SK-N-SH (cell line): ENCODE results near the gene CBLIF. TPM values are rescaled to one million over a fixed set of nuclear protein-coding genes. Genes with fewer than 3 reads are reported as not detected.

ENCODE experiments used
- CTCF ChIA-PET: fragments of 300-600, 350-600 bp; formaldehyde crosslinking; extraction: SDS; loops from one replicate; lab custom pipeline; 2021; lab: Yijun Ruan, JAX
- POLR2A ChIA-PET: fragments of 350-600 bp; sonication (Branson Sonifier 250); formaldehyde crosslinking; extraction: SDS; loops from one replicate; lab custom pipeline; 2020; ENCODE audit warnings: antibody characterized with exemption, inconsistent platforms; lab: Yijun Ruan, JAX
- DNase-seq: peaks from one replicate; pipeline ENCODE4 v3.0.0; 2012
- H2AFZ ChIP-seq: fragments of 200-600 bp; sonication (generic); 2 replicates; pipeline ENCODE4 v1.8.1; 2016; ENCODE audit warnings: antibody characterized with exemption, mild to moderate bottlenecking, low read depth
- H3F3A ChIP-seq: fragments of 200-600 bp; sonication (generic); replicated peaks from 2 replicates; pipeline ENCODE3; 2016; ENCODE audit warnings: antibody characterized with exemption, mild to moderate bottlenecking; ENCODE audit not compliant: insufficient read depth
- H3K27ac ChIP-seq, 2 experiments: fragments of 200-500 bp in 1 of 2; fragments of 200-600 bp in 1 of 2; sonication (Bioruptor generic) in 1 of 2; sonication (generic), shearing (Covaris generic) in 1 of 2; 2 replicates each; pipeline versions ENCODE4 v1.5.1 to v1.6.1; 2014 to 2016; ENCODE audit warnings: low read depth in 2 of 2, inconsistent platforms in 1 of 2, low read length in 1 of 2, mild to moderate bottlenecking in 1 of 2, mixed read lengths in 1 of 2
- H3K27me3 ChIP-seq: fragments of 200-600 bp; sonication (generic), shearing (Covaris generic); 2 replicates; pipeline ENCODE4 v1.6.1; 2016; ENCODE audit warnings: mixed run types; ENCODE audit not compliant: insufficient read depth
- H3K36me3 ChIP-seq, 2 experiments: fragments of 200-500 bp in 1 of 2; fragments of 200-600 bp in 1 of 2; sonication (Bioruptor generic) in 1 of 2; sonication (generic) in 1 of 2; replicated peaks in 1 of 2; 2 replicates each; pipeline versions ENCODE3 to v1.5.1; 2014 to 2016; ENCODE audit warnings: low read length in 1 of 2, mild to moderate bottlenecking in 1 of 2; ENCODE audit not compliant: insufficient read depth in 2 of 2, control insufficient read depth in 1 of 2
- H3K4me1 ChIP-seq, 2 experiments: fragments of 200-500 bp in 1 of 2; fragments of 200-600 bp in 1 of 2; sonication (Bioruptor generic) in 1 of 2; sonication (generic), shearing (Covaris generic) in 1 of 2; 2 replicates each; pipeline versions ENCODE4 v1.5.1 to v1.6.1; 2014 to 2016; ENCODE audit warnings: low read depth in 1 of 2, low read length in 1 of 2, mixed run types in 1 of 2; ENCODE audit not compliant: insufficient read depth in 2 of 2, control insufficient read depth in 1 of 2
- H3K4me2 ChIP-seq: fragments of 200-600 bp; sonication (generic), shearing (Covaris generic); 2 replicates; pipeline ENCODE4 v1.6.1; 2017; ENCODE audit warnings: mixed run types
- H3K4me3 ChIP-seq, 2 experiments: fragments of 200-500 bp in 1 of 2; fragments of 200-600 bp in 1 of 2; sonication (Bioruptor generic) in 1 of 2; sonication (generic), shearing (Covaris generic) in 1 of 2; 2 replicates each; pipeline versions ENCODE4 v1.5.1 to v1.8.1; 2014 to 2016; ENCODE audit warnings: low read depth in 2 of 2, inconsistent platforms in 1 of 2, low read length in 1 of 2, mild to moderate bottlenecking in 1 of 2, mixed read lengths in 1 of 2, moderate library complexity in 1 of 2
- H3K79me2 ChIP-seq: fragments of 200-600 bp; sonication (generic); 2 replicates; pipeline ENCODE4 v1.8.1; 2017; ENCODE audit warnings: mild to moderate bottlenecking; ENCODE audit not compliant: insufficient read depth
- H3K9ac ChIP-seq: fragments of 200-600 bp; sonication (generic); 2 replicates; pipeline ENCODE4 v1.6.1; 2017; ENCODE audit warnings: mixed run types
- H3K9me2 ChIP-seq: fragments of 200-600 bp; sonication (generic); 2 replicates; pipeline ENCODE4 v1.6.1; 2017; ENCODE audit warnings: mixed run types
- H3K9me3 ChIP-seq: fragments of 200-600 bp; sonication (generic); 2 replicates; pipeline ENCODE4 v1.6.1; 2017; ENCODE audit warnings: mixed run types, mild to moderate bottlenecking, moderate library complexity
- H4K20me1 ChIP-seq: fragments of 200-600 bp; sonication (generic); 2 replicates; pipeline ENCODE4 v1.6.1; 2017; ENCODE audit warnings: mild to moderate bottlenecking, mixed run types; ENCODE audit not compliant: insufficient read depth
- CHD2 ChIP-seq: fragments of 150-350 bp; IDR thresholded peaks from 2 replicates; pipeline ENCODE4 v1.6.1; 2018; ENCODE audit warnings: low read length; ENCODE audit not compliant: partially characterized antibody
- EP300 ChIP-seq, 2 experiments: IDR thresholded peaks; 2 replicates each; pipeline versions ENCODE4 v1.4.0 to v1.6.1; 2012; ENCODE audit warnings: borderline replicate concordance in 1 of 2, low read depth in 1 of 2, low read length in 1 of 2
- FOSL2 ChIP-seq: IDR thresholded peaks from 2 replicates; pipeline ENCODE4 v1.4.0; 2012; ENCODE audit warnings: low read depth, mild to moderate bottlenecking, moderate library complexity, borderline replicate concordance
- FOXJ3 ChIP-seq: sonication (generic); formaldehyde crosslinking; IDR thresholded peaks from 2 replicates; pipeline ENCODE4 v1.5.1; 2020; ENCODE audit warnings: mild to moderate bottlenecking, missing genetic modification reagents
- GABPA ChIP-seq: IDR thresholded peaks from 2 replicates; pipeline ENCODE4 v1.4.0; 2012; ENCODE audit warnings: low read depth, mild to moderate bottlenecking
- GATA2 ChIP-seq: sonication (generic); formaldehyde crosslinking; IDR thresholded peaks from 2 replicates; pipeline ENCODE4 v1.5.0; 2020; ENCODE audit warnings: mild to moderate bottlenecking, missing genetic modification reagents
- JUND ChIP-seq: IDR thresholded peaks from 2 replicates; pipeline ENCODE4 v1.4.0; 2012
- MEF2A ChIP-seq: IDR thresholded peaks from 2 replicates; pipeline ENCODE4 v1.4.0; 2012; ENCODE audit warnings: low read depth, borderline replicate concordance
- NFIC ChIP-seq: IDR thresholded peaks from 2 replicates; pipeline ENCODE4 v1.4.0; 2012; ENCODE audit warnings: borderline replicate concordance
- NRF1 ChIP-seq: IDR thresholded peaks from 2 replicates; pipeline ENCODE4 v1.6.1; 2012; ENCODE audit warnings: low read depth, mild to moderate bottlenecking, low read length
- POLR2AphosphoS5 ChIP-seq: IDR thresholded peaks from 2 replicates; pipeline ENCODE4 v1.6.1; 2012; ENCODE audit warnings: low read depth, low read length
- RAD21 ChIP-seq: IDR thresholded peaks from 2 replicates; pipeline ENCODE4 v1.6.1; 2012; ENCODE audit warnings: mild to moderate bottlenecking, low read length
- RCOR1 ChIP-seq: fragments of 150-350 bp; IDR thresholded peaks from 2 replicates; pipeline ENCODE4 v1.6.1; 2017; ENCODE audit warnings: antibody characterized with exemption, low read length
- SMC3 ChIP-seq: IDR thresholded peaks from 2 replicates; pipeline ENCODE4 v1.6.1; 2012; ENCODE audit warnings: low read depth, low read length, improper control_type of control experiment
- TAF1 ChIP-seq: IDR thresholded peaks from 2 replicates; pipeline ENCODE4 v1.6.1; 2012; ENCODE audit warnings: low read depth, mild to moderate bottlenecking, low read length, moderate library complexity, borderline replicate concordance
- TEAD4 ChIP-seq: IDR thresholded peaks from 2 replicates; pipeline ENCODE4 v1.4.0; 2012; ENCODE audit warnings: mild to moderate bottlenecking, borderline replicate concordance; ENCODE audit not compliant: insufficient read depth
- YY1 ChIP-seq: IDR thresholded peaks from 2 replicates; pipeline ENCODE4 v1.4.0; 2012; ENCODE audit warnings: low read depth, mild to moderate bottlenecking
- WGBS: methylation state at CpG from one replicate; pipeline ENCODE4 v1.1.6; 2017; ENCODE audit warnings: low lambda C conversion rate; 5-methylcytosine and 5-hydroxymethylcytosine counted together
- polyA plus RNA-seq, 3 experiments: library from polyadenylated mRNA; depleted of rRNA; stranded (reverse); fragments of >200 nt; gene quantifications; 2 replicates each; pipeline ENCODE4 v1.2.3, GENCODE V29; 2012
- TF ChIP-seq, protein P1 (sequence below): IDR thresholded peaks from 2 replicates; pipeline ENCODE4 v1.6.1; 2012; ENCODE audit warnings: mild to moderate bottlenecking, low read depth, low read length, moderate library complexity
- TF ChIP-seq, protein P2 (sequence below): fragments of 150-350 bp; IDR thresholded peaks from 2 replicates; pipeline ENCODE4 v1.6.1; 2017; ENCODE audit warnings: antibody characterized with exemption, low read length, low read depth, borderline replicate concordance
- TF ChIP-seq, protein P3 (sequence below): IDR thresholded peaks from 2 replicates; pipeline ENCODE4 v1.4.0; 2012; ENCODE audit warnings: low read depth, borderline replicate concordance

Gene CBLIF
- polyA plus RNA-seq, 1 of the 3 experiments (the other 2 are of a cell fraction): not detected

DNA sequence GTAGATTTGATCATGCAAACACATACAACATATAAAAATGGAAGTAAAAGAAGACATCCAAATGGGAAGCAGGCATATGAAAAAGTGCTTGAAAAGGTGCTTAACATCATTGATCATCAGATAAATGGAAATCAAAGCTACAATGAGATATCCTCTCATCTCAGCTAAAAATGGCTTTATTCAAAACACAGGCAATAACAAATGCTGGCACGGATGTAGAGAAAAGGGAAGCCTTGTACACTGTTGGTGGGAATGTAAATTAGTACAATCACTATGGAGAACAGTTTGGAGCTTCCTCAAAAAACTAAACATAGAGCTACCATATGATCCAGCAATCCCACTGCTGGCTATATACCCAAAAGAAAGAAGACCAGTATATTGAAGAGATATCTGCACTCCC lies 21.5 kb upstream of the CBLIF start:
- no peaks in the 10 kb centered on the region for H3F3A ChIP-seq
- H3K4me2 ChIP-seq: no peak overlapping the region
- WGBS: 21% methylated on average over 1 of the region's 1 CpG
- H3K27ac ChIP-seq: no peak overlapping the region
- H3K36me3 ChIP-seq: no peaks in the 10 kb centered on the region
- no peak overlapping the region for H2AFZ ChIP-seq
- H3K9me2 ChIP-seq: 0 out of 2 replicates have a peak, but pooled peaks cover 5% of the 10 kb centered on the region
- POLR2A ChIA-PET: no interaction called here
- H3K9me3 ChIP-seq: 0 out of 2 replicates have a peak, but pooled peaks cover 8% of the 10 kb centered on the region
- H3K4me3 ChIP-seq: no peak overlapping the region
- H3K4me1 ChIP-seq: no peaks in the 10 kb centered on the region
- no peak for DNase-seq
- H3K27me3 ChIP-seq: no peaks in the 10 kb centered on the region
- TF ChIP-seq, protein P1, sequence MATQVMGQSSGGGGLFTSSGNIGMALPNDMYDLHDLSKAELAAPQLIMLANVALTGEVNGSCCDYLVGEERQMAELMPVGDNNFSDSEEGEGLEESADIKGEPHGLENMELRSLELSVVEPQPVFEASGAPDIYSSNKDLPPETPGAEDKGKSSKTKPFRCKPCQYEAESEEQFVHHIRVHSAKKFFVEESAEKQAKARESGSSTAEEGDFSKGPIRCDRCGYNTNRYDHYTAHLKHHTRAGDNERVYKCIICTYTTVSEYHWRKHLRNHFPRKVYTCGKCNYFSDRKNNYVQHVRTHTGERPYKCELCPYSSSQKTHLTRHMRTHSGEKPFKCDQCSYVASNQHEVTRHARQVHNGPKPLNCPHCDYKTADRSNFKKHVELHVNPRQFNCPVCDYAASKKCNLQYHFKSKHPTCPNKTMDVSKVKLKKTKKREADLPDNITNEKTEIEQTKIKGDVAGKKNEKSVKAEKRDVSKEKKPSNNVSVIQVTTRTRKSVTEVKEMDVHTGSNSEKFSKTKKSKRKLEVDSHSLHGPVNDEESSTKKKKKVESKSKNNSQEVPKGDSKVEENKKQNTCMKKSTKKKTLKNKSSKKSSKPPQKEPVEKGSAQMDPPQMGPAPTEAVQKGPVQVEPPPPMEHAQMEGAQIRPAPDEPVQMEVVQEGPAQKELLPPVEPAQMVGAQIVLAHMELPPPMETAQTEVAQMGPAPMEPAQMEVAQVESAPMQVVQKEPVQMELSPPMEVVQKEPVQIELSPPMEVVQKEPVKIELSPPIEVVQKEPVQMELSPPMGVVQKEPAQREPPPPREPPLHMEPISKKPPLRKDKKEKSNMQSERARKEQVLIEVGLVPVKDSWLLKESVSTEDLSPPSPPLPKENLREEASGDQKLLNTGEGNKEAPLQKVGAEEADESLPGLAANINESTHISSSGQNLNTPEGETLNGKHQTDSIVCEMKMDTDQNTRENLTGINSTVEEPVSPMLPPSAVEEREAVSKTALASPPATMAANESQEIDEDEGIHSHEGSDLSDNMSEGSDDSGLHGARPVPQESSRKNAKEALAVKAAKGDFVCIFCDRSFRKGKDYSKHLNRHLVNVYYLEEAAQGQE: no peak
- no peak for TF ChIP-seq TEAD4
- TF ChIP-seq, protein P2, sequence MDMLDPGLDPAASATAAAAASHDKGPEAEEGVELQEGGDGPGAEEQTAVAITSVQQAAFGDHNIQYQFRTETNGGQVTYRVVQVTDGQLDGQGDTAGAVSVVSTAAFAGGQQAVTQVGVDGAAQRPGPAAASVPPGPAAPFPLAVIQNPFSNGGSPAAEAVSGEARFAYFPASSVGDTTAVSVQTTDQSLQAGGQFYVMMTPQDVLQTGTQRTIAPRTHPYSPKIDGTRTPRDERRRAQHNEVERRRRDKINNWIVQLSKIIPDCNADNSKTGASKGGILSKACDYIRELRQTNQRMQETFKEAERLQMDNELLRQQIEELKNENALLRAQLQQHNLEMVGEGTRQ: no peak
- TF ChIP-seq YY1: no peak
- TF ChIP-seq RCOR1: no peak
- TF ChIP-seq JUND: no peak
- no peak for TF ChIP-seq CHD2
- no peak for TF ChIP-seq MEF2A
- TF ChIP-seq NRF1: no peak
- no peak for TF ChIP-seq POLR2AphosphoS5
- no peak for TF ChIP-seq FOSL2
- no peak for TF ChIP-seq RAD21
- no peak for TF ChIP-seq TAF1
- no peak for TF ChIP-seq GATA2 (CRISPR knock-in tag)
- TF ChIP-seq SMC3: no peak
- CTCF ChIA-PET: no interaction called here
- no peaks in the 10 kb centered on the region for H3K79me2 ChIP-seq
- H4K20me1 ChIP-seq: no peaks in the 10 kb centered on the region
- H3K9ac ChIP-seq: no peak overlapping the region

DNA sequence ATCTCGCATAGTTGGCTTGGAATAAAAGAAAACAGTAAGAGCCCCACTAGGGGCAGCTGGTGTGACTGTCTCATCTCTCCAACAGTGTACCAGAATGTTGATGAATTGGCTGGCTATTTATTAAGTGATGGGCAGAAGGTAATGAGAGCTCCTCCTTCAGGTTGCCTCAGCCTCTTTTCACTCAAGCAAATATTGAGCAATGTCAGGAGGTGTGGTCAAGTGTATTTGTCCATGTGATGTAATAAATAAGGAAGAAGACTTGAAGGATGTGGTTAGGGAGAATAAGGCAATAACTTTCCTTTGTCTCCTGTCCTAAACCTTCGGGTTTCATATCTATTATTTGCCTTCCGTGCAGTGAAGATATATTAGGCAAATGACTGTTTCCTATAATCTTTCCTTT lies 21.1 kb upstream of the CBLIF start, which contains the start of gene TCN1:
Gene TCN1, minus strand, starts transcription at position 91 of the 400 bp plus-strand sequence. Its CDS starts 17 bp downstream, at position 74.
- 5% methylated on average over 3 of the region's 3 CpGs for WGBS
- DNase-seq: no peak
- no peak for TF ChIP-seq YY1
- no peak for TF ChIP-seq GABPA
- no peak for TF ChIP-seq NFIC
- TF ChIP-seq, protein P3, sequence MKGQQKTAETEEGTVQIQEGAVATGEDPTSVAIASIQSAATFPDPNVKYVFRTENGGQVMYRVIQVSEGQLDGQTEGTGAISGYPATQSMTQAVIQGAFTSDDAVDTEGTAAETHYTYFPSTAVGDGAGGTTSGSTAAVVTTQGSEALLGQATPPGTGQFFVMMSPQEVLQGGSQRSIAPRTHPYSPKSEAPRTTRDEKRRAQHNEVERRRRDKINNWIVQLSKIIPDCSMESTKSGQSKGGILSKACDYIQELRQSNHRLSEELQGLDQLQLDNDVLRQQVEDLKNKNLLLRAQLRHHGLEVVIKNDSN: no peak
- TF ChIP-seq, protein P1: no peak
- no peak for TF ChIP-seq POLR2AphosphoS5
- TF ChIP-seq FOXJ3 (CRISPR knock-in tag): no peak
- no peak for TF ChIP-seq FOSL2
- TF ChIP-seq RAD21: no peak
- TF ChIP-seq NRF1: no peak
- TF ChIP-seq EP300 (IDR thresholded peaks at IDR 0.05; ENCODE audit: borderline replicate concordance in 1 of 2, low read depth in 1 of 2, low read length in 1 of 2): no peak

More for the DNA sequence above, 21.1 kb upstream of the CBLIF start, which contains the start of gene TCN1:
- H3K27me3 ChIP-seq: no peaks in the 10 kb centered on the region
- H3K9me3 ChIP-seq: 0 out of 2 replicates have a peak, but pooled peaks cover 8% of the 10 kb centered on the region
- H2AFZ ChIP-seq: no peak within 1 kb of the TSS
- H3K27ac ChIP-seq: no peak within 1 kb of the TSS
- ChIA-PET POLR2A (no interaction called here), CTCF (interaction anchor here (1.7 kb wide), 1 partner anchor 13 kb away, joined by 4 read pairs; no protein-coding TSS in a partner anchor)
- H3K9ac ChIP-seq: no peak within 1 kb of the TSS
- no peaks in the 10 kb centered on the region for H4K20me1 ChIP-seq
- no peaks in the 10 kb centered on the region for H3K36me3 ChIP-seq
- no peaks in the 10 kb centered on the region for H3K79me2 ChIP-seq
- no peak within 1 kb of the TSS for H3K4me3 ChIP-seq
- no peaks in the 10 kb centered on the region for H3K4me1 ChIP-seq
- H3K9me2 ChIP-seq: 0 out of 2 replicates have a peak, but pooled peaks cover 5% of the 10 kb centered on the region
- no peak within 1 kb of the TSS for H3K4me2 ChIP-seq
- no peaks in the 10 kb centered on the region for H3F3A ChIP-seq
